ENCODE results near the gene TMEM132E.

DNA sequence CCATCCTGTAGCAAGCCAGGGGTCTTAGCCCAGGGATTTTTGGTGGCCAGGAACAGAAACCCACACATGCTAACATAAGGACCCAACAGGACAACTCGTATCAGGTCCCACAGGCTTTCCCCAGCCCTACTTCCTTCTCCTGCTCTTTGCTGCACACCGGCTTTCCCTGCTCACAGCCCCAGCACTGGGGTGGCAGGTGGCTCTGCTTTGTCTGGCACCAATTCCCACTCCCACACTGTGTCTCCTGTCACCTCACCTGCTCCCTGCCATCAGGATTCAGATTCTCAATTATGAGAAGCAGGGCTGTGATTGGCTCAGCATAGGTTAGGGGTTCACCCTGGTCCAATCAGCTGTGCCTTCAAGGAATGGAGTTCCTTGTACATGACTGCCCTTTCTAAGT lies 94.1 kb downstream of the TMEM132E start:
- TF ChIP-seq, protein P1, sequence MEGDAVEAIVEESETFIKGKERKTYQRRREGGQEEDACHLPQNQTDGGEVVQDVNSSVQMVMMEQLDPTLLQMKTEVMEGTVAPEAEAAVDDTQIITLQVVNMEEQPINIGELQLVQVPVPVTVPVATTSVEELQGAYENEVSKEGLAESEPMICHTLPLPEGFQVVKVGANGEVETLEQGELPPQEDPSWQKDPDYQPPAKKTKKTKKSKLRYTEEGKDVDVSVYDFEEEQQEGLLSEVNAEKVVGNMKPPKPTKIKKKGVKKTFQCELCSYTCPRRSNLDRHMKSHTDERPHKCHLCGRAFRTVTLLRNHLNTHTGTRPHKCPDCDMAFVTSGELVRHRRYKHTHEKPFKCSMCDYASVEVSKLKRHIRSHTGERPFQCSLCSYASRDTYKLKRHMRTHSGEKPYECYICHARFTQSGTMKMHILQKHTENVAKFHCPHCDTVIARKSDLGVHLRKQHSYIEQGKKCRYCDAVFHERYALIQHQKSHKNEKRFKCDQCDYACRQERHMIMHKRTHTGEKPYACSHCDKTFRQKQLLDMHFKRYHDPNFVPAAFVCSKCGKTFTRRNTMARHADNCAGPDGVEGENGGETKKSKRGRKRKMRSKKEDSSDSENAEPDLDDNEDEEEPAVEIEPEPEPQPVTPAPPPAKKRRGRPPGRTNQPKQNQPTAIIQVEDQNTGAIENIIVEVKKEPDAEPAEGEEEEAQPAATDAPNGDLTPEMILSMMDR (IDR thresholded peaks at IDR 0.05): no peak
- TF ChIP-seq POLR2A (IDR thresholded peaks at IDR 0.05): no peak

All from breast epithelium (tissue), 3 donors.